ENCODE results near the gene MARCO.
"Not testable (repeated sequence)": the region's sequence is repeated elsewhere in the genome, so short reads cannot be mapped to it uniquely, and the experiment has no call there.

MARCO gene

DNA sequence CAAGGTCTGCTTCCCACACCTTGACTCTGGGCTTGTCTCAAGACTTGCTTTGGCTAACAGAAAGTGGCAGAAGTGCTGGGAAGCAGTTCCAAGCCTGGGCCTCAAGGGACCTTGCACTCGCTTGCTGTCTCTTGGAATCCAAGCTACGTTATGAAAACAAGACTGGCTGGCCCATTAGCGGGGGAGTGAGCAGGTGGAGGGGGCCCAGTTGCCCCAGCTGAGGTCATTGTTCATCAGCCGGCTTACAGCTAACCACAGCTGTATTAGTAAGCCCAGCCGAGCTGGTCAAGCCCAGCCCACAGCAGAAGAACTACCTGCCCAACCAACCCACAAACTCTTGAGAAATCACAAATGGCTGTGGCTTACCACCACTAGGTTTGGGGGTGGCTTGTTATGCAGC is 63.1 kb downstream of the MARCO start:
- DNase-seq (ENCODE audit: low read depth in 2 of 2) = no peak

DNA sequence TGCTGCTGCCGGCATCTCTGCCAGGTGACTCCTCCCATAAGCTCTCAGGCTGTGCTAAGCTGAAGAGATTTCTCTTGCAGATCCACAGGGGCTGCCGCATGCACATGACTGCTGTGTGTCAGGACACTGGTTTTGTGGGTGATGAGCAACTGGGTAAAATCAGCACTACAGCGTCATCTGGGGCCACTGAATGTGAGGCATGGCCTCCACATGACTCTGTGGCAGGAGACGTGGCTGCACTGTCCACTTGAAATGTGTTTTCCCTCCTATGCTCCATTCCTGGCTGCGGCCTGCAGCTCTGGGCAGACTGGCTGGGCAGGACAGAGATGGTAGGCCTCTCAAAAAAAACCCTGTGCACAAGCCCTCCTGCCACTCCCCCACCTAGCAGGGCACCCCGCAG is 63.6 kb downstream of the MARCO start:
- no peak for DNase-seq (ENCODE audit: low read depth in 2 of 2)

DNA sequence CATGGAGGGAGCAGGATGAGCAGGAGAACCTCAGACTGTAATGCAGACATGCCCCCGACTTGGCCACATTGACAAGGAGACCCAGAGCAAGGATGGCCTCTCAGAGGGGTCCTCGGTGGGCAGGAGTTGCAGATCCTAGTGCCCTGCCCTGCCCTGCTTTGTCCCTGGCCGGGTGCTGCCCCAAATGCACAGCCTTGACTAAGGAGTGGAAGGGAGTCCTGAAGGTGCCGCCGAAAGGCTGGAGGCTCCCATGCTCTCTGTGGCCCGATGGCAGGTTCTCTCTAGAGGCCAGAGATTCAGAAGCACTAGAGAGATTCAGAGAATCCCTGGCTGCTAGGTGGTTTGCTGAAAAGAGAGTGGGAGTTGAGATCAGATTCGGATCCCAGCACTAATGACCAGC is 64.4 kb downstream of the MARCO start:
- DNase-seq (ENCODE audit: low read depth in 2 of 2) = no peak

DNA sequence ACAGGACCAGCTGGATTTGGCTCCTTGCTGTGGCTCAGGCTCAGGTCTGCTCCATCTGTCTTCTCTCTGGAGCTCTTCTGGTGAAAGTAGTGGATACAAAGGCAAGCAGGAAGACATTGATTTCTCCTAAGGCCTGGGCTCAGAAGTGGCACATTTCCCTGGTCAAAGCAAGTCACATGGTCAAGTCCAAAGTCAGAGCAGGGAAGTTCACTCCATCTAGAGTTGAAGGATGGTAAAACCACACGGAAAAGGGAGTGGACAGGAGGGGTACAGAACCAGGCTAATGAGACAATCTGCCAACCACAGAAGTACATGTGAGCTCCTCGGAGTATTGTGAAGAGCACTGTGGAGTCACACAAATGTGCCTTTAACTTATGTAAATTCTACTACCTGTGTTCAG is 66.1 kb downstream of the MARCO start:
- no peak for DNase-seq (ENCODE audit: low read depth in 2 of 2)

DNA sequence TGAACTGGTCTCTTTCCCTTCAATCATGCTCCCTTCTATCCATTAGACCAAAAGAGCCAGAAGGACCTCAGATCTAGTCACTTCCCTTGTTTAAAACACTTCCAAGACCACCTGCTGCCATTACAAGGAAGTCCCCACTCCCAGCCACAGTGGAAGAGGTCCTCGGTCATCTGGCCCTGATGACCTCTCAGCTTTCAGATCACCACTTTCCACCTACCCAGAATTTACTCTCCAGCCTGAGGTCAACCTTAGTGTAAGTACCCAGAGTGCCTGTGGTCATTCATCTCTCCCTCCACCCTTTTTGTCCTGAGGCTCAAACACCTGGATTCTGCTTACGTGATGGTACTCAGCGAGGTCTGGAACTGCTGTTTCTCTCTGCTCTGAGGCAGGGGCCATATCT is 67.1 kb downstream of the MARCO start:
- DNase-seq (ENCODE audit: low read depth in 2 of 2) = no peak

DNA sequence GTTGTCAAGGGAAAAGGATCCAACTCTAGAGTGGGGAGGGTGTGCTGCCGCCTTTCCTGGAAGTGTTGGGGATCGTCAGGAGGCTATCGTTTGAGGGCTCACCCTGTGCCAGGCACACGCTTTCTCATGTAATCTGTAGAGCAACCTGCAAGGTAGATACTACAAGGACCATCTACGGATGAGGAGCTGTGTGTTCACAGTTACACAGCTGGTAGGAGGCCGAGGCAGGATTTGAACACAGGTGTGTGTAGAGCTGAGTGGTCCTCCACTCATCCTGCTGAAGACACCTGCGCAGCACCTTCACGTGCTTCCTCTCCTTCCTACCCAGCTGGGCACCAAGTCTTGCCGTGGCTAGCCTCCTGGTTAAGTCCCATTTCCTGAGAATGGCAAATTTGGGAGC is 68.3 kb downstream of the MARCO start:
- no peak for DNase-seq (ENCODE audit: low read depth in 2 of 2)

DNA sequence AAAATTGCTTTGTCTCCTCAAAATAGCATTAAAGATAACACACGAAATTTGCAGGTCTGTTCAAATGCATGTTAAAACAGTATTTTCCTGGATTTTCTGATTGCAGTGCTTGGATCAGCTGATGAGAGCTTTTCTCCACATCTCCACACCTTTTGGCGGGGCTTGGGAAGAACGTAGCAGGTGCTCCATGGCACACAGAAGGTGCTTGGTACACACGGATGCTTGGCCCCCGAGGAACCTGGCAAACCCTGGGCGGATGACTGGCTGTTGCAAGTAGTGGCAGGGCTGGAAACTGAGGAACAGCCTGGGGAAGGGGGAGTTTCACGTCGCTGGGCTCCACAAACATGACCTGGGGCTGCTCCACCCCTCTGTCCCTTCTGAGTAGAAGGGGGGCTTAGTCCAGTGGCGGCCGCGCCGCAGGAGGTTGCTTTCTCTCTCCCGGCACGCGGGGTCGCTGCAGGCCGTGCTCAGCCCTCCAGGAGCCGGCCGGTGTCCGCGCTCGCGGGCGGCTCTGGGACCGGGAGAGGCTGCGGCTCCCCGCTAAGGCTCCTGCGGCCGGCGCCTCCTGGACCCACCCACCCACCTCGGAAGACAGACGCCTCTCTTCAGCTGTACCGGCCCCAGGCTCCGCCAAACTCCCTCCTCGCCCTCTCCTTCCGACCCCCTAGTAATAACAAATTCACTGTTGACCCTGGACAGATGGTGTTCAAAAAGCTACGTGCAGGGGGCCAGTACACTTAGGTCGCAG is 69.3 kb downstream of the MARCO start:
- peak in 1 of 2 donors; percentile 8 for DNase-seq (ENCODE audit: low read depth in 2 of 2)

DNA sequence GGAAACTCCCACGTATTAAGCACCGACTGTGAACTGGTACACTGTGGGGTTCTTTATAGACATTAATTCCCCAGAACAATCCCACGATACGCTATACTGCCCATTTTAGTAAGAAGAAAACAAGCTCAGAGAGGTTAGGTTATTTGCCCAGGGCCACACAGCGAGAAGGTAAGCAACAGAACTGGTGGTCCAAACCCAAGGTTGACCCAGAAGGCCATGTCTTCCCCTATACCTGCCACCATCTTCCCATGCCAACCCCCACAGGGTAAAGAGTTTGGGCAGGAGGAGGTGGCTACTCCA is 69.9 kb downstream of the MARCO start:
- DNase-seq (ENCODE audit: low read depth in 2 of 2) = no peak

DNA sequence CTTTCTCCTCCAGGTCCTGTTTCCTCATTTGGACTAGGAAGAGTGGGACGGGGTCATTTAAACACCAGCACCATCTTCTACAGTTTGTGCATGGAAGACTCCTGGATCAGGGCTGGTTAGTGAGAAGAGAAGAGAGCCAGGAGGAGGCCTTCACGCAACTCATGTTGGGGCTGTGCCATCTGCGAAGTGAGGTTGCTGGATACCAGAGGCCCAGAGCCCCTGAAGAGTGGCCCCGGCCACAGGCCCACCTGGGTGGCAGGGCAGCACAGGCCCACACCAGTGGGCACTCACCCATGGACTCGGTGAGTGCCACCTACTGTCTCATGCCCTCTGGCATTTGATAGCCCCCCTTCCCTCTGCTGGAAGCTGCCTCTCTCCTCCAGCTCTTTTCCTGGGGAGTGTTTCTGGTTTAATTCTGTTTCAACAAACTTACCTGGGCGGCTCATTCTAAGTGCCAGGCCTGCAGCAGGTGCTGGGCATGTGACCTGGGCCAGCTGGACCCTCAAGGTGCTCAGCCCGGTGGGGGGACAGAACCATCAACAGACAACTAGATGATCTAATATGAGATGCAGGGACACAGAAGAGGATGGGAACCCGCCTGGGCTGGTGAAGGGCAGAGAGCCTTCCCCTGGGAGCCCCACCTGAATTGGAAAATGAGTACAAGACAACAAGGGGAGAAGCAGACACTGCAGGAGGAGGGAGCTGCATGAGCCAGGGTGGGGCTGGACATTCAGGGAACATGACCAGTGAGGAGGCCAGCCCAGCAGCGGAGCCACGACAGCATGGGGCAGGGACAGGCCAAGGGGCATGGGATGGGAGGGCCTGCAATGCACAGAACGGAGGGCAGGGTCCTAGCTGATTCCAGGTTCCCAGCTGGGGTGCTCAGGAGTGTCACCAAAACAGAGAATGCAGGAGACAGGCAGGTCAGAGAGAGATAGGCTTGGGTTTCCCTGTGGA is 70.6 kb downstream of the MARCO start:
- no peak for DNase-seq (ENCODE audit: low read depth in 2 of 2)

DNA sequence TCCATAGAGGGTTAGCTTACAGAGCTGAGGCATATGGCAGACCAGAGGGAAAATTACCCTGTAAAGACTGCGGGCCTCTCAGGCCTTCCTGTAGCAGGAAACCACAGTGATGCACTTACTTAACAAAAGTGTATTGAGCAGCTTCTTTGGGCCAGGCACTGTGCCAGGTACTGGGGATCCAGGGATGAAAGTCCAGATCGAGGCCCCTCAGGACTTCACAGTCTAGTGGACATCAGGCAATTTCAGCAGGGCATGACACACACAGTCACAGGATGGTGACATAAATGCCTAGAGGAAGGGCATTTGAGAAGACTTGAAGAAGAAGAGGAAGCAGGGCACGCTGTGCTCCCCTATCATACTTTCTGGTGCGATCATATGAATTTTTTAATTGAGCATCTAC is 71.7 kb downstream of the MARCO start:
- no peak for DNase-seq (ENCODE audit: low read depth in 2 of 2)

DNA sequence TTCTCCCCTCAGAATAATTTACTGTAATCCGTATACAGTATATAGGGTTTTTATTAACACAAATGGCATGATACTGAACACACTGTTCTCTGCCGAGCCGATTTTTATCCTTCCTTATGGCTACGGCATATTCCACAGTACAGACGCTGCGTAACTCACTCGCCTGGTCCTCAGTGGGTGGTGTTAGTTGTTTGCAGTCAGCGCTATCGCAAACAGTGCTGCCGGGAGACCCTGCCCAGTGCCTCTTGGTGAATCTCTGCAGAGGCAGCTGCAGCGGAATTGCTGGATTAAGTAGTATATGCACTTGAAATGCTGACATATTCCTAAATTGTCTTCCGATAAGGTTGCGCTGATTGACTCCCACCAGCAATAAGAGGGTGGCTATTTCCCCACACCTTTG is 73.9 kb downstream of the MARCO start:
- DNase-seq (ENCODE audit: low read depth in 2 of 2) = no peak

DNA sequence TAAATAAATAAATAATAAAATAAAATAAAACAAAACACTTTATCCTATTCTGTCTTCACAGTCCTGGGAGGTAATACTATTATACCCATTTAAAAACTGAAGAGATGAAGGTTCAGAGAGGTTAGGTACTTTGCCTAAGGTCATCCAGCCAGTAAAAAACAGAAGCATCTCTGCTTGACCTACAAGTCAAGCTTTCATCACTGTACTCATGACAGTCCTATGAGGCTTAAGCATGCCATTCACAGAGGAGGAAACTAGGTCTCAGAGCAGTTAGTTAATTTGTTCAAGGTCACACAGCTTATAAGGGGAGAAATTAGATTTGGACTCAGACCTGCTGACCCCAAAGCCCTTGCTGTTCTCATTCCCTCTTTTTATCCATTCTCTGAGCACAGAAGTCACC is 77.5 kb downstream of the MARCO start:
- no peak for DNase-seq (ENCODE audit: low read depth in 2 of 2)

DNA sequence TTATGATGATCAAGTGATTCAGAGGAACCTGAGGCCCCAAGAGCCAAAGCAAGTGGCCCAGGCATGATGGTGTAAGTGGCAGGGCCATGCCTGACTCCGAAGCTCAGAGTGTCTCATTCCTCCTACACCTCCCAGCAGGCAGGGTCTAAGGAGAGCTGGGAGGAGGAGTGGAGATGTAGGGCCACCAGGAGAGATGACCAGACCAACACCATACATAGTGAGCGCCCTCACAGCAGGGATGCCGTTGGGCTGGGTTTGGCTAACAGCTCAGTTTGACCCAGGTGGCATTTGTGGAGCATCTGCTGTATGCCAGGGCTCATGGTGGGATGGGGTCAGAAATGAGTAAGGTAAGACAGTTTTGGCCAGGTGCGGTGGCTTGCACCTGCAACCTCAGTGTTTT is 80.7 kb downstream of the MARCO start:
- no peak for DNase-seq (ENCODE audit: low read depth in 2 of 2)

DNA sequence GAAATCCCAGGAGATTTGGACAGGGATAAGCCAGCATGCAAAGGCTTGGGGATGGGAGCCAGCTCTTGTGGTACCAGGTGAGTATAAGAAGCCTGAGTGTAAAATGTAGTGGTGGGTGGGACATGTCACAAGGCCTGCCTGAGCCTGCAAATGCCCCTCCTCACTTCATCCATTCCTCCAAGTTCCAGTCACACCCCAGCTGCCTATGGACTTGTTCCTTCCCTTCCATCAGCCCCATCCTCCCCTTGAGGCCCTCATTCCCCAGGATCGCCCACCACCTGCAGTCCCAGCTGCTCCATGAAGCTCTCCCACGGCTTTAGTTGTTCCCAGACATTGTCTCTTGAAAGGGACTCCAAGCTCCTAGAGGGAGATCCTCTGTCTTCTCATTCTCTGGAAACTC is 81.5 kb downstream of the MARCO start:
- no peak for DNase-seq (ENCODE audit: low read depth in 2 of 2)

DNA sequence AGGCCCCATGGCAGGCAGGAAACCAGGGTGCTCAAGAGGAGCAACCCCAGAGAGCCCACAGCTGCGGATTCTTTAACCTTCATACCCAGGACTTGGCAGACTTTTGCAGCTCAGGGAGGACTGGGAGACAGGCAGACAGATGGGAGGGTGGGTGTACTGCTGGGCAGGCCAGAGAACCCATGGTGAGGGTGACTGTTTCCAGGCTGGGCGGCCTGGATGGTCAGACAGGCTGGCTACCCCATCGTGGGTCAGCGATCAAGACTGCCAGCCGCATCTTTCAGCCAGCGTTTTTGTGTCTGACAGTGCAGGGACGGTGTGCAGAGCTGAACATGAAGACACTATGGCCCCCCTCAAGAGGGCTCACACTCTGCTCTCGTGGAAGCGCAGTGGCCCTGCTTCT is 82.2 kb downstream of the MARCO start:
- DNase-seq (ENCODE audit: low read depth in 2 of 2) = no peak

DNA sequence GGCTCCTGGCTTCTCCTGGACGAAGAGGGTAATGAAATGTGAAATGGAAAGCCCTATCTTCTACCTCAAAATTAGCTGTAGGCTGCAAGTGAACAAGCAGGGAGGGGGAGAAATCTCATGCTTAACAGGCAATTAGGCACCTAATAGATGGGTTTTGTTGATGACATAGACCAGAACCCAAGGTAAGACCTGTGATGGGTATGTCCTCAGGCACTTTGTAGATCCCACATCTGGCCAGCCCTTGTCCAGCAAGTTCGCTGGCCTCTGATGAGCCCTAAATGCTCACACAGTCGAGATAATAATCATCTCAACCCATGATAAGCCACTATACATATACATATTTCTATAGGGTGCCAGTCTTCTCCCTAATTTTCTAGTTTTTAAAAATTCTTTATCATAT is 82.6 kb downstream of the MARCO start:
- no peak for DNase-seq (ENCODE audit: low read depth in 2 of 2)

DNA sequence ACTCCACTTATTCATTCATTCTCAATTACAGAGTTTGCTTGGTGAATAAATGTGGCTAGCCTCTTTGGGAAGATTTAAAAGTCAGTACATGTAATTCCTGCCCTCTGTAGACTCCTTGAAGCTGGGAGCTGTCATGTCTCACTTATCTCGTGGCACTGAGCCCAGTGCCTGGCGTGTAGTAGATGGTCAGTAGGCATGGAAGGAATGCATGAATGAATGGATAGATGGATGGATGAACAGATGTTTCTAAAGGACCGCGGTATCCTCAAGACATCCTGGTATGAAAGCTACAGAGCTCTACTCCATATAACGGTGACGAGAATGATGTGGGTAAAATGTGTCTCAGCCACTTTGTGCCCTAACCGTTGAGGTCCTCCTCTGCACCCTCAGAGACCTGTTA is 83.0 kb downstream of the MARCO start:
- no peak for DNase-seq (ENCODE audit: low read depth in 2 of 2)

DNA sequence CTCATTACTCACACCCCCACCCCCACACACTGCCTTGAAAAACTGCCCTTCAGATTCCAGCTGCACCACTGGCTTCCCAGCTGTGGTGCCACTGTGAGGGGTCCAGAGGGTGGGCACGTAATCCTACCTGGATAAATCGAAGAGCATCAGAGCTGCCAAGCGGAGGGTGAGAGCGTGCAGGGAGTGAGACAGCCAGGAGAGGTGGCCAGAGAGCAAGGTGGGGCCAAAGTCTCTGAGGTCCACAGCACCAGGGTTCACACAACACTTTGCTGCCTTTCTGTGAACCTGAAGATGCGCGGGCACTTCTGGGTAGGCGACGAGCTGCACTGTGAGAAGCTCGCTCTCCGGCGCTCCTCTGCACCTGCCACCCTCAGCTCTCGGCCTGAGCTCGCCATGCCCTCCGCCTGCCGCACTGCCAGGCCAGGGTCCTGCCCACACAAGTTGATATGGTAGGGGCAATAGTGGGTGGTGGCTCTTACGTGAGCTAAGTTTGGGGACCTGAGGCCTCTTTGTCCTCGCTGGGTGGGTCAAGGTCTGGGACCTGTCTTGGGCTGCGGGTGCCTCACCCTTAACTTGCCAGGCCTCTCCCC is 83.9 kb downstream of the MARCO start:
- DNase-seq (ENCODE audit: low read depth in 2 of 2) = no peak

DNA sequence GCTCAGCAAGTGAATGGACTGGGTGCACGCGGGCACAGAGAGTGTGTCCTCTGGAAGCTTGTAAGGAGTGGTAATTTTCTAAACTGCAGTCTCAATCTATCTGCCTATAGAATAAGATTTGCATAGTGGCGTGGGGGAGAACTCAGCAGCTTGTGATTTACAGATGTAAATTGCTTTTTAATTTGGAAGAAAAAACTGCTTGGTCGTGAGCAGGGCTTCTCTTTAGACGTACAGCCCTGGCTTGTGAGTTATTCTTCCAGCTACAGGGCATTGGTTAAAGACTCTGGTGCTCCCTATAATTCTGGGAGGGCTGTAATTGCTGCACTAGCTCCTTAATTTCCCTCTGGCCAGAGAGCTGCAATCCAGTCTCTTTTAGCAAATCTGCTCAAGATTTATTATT is 84.9 kb downstream of the MARCO start:
- DNase-seq (ENCODE audit: low read depth in 2 of 2) = no peak

DNA sequence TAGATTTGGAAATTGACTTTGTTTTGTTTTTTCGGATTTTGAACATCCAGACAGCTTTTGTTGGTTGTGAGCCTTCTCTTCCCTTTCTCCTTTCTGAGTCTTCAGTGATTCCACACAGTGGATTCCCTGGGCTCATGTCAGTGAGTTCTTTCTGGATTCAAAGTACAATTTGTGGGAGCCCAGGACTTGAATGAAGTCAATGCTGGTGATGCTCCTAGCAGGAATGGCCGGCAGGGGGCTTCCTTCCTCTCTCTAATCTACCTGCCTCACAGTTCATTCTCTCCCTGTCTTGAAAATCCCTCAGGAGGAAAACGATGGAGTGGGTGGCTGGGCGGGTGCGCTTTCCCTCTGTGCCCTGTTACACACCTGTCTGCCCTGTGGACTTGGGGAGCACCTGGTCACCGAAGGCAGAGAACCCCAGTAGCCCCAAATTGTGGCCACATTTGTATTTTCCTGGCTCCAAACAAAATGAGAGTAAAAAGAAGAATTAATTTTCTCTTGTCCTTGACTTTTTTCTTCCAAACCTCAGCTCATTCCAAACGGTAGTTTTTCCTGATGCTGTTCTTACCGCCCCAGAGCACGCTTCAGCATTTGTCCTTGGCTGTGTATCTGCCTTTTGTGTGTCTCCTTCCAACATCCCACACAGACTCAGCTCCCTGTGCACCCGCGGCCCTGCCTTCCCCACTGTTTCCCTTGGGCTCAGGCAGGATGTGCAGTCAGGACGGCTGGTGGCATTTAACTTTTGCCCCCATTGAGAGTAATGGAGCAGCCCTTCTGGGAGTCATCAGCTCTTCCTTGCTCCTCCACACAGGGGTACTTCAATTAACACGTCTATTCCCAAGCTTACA is 86.6 kb downstream of the MARCO start:
- DNase-seq (ENCODE audit: low read depth in 2 of 2) = no peak

DNA sequence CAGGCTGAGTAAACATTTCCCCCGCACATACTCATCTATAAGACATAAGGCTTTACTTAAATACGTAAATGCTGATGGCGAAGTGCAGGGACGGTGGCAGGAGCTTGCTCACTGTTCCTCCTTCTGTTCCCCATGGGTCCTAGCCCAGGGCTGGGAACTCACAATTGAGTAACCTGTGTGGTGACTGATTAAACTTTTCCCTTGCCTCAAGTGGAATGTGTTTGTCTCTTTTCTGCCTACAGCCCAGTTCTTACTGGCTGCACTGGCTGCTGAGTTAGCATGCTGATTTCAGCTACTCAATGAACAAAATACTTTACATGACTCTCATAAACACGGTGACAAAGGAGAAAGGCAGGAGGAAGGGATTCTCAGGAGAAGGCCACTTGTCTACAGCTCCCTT is 87.3 kb downstream of the MARCO start:
- DNase-seq (ENCODE audit: low read depth in 2 of 2) = no peak

DNA sequence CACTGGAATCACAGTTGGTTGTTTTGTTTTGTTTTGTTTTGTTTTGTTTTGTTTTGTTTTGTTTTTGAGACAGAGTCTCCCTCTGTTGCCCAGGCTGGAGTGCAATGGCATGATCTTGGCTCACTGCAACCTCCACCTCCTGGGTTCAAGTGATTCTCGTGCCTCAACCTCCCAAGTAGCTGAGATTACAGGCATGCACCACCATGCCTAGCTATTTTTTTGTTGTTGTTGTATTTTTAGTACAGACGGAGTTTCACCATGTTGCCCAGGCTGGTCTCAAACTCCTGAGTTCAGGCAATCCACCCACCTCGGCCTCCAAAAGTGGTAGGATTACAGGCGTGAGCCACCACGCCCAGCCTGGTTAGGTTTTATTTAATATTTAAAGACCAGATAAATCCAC is 95.9 kb downstream of the MARCO start:
- DNase-seq (ENCODE audit: low read depth in 2 of 2) = not testable (repeated sequence)

Data from stimulated activated CD4-positive, alpha-beta T cell treated with anti-CD3 and anti-CD28 coated beads, Interleukin-4, amount 100 ng/mL, for 48 hours (primary cell).